Measurements from ENCODE around the gene RELN.

DNA sequence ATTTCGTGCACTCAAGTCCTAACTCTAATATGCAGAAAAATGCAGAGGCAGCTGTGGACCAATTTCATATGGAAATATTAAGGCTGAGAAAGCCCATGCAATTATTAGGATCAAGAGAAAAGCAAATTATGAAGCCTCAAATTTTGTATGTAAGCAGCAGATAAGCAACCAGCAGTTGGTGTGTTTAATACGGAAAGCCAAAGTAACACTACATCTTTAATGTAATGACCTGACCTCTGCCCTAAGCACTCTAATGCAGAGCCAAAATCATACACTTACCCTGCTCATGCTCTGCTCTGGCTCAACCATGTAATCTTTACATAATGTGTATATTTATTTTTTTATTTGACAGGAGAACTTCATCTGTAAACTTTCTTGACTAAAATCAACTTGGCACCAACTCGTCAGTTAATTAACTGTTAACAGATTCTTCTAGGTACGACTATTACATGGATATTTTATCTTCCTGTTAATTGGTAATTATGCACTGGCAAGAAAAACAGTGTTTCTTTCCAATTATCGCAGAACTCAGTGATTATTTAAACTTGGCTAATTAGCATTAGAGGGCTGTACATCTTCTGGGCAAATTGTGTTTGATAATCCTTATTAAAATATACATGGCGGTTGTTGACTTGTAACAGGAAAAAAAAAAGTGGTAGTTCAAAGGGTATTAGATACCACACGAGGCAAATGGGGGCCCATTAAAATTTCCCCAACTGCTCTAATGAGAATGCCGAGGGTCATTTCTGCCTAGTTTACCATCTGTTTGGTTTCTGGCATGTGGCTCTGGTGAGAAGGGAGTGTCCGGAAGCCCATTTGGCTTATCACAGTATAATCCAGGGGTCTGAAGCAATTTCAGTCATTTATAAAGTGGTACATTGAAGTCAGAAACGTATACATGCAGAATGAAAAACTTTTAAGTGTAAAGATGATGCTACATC, 94.5 kb downstream of the RELN start:
- TF ChIP-seq SIN3A (IDR thresholded peaks at IDR 0.05; ENCODE audit: low read depth) (no peak), POLR2AphosphoS5 (IDR thresholded peaks at IDR 0.05; ENCODE audit: low read depth, low read length) (no peak), CTCF (IDR thresholded peaks at IDR 0.05 in 2 of 3, conservative IDR thresholded peaks at IDR 0.05 in 1 of 3; ENCODE audit: borderline replicate concordance in 1 of 3, insufficient read depth in 1 of 3, low read depth in 2 of 3, low read length in 2 of 3) (no peak), SRF (IDR thresholded peaks at IDR 0.05; ENCODE audit: low read depth) (no peak), YY1 (IDR thresholded peaks at IDR 0.05; ENCODE audit: extremely low read depth, insufficient replicate concordance, low read depth, low read length) (no peak), POLR2A (IDR thresholded peaks at IDR 0.05; ENCODE audit: borderline replicate concordance, extremely low read depth, insufficient read depth, insufficient read length) (no peak), EZH2 (IDR thresholded peaks at IDR 0.05) (no peak), ZBTB33 (IDR thresholded peaks at IDR 0.05; ENCODE audit: extremely low read depth, insufficient replicate concordance, low read length) (no peak), TCF7L2 (IDR thresholded peaks at IDR 0.05; ENCODE audit: borderline replicate concordance, extremely low read depth, insufficient read depth, insufficient read length) (no peak)
- TF ChIP-seq, protein P1, sequence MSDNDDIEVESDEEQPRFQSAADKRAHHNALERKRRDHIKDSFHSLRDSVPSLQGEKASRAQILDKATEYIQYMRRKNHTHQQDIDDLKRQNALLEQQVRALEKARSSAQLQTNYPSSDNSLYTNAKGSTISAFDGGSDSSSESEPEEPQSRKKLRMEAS (IDR thresholded peaks at IDR 0.05), result no peak

Data from HCT116 (cell line).